GM12864 (cell line): Measurements from ENCODE around the gene OBSCN.

ENCODE experiments used
- DNase-seq: peaks from one replicate; pipeline ENCODE4 v3.0.0-alpha.2; 2011; ENCODE audit warnings: low read depth
- H3K4me3 ChIP-seq: 2 replicates; pipeline ENCODE4 v1.5.1; 2011; ENCODE audit warnings: mild to moderate bottlenecking, low read depth, low read length, control low read depth
- TF ChIP-seq, protein P1 (sequence below): IDR thresholded peaks from 2 replicates; pipeline ENCODE4 v1.5.1; 2011; ENCODE audit warnings: low read depth, mild to moderate bottlenecking, moderate library complexity, low read length, control low read depth, inconsistent platforms; ENCODE audit errors: missing control alignments

The OBSCN gene

DNA sequence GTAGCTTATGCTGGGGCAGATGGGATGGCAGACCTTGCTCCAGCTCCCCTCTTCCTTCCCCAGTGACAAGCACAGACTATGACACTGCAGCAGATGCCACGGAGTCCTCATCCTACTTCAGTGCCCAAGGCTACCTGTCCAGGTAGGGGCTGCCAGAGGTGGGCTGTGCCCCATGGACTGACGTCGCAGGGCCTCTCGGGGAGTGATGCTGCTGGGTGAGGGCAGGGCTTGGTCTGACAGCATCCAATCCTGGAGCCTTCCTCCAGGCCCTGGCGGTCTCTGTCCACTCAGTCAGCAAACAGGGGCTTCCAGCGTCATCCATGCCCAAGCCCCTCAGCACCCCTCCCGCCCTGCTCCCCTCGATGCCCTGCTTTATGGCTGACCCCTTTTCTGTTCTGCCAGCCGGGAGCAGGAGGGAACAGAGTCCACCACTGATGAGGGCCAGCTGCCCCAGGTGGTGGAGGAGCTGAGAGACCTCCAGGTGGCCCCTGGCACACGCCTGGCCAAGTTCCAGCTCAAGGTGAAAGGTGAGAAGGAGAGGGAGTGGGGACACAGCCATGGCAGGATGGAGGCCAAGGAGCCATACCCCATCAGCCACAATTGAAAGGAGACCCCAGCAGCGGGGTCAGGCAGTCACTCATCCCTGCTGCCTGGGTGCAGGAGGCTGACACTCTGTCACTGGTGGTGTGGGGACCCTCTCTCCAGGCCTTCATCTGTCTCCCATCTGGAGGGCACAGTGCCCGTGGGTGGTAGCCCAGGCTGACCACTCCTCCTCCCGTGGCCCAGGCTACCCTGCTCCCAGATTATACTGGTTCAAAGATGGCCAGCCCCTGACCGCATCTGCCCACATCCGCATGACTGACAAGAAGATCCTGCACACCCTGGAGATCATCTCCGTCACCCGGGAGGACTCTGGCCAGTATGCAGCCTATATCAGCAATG is 125.2 kb downstream of the OBSCN start:
- no peak for DNase-seq
- TF ChIP-seq, protein P1, sequence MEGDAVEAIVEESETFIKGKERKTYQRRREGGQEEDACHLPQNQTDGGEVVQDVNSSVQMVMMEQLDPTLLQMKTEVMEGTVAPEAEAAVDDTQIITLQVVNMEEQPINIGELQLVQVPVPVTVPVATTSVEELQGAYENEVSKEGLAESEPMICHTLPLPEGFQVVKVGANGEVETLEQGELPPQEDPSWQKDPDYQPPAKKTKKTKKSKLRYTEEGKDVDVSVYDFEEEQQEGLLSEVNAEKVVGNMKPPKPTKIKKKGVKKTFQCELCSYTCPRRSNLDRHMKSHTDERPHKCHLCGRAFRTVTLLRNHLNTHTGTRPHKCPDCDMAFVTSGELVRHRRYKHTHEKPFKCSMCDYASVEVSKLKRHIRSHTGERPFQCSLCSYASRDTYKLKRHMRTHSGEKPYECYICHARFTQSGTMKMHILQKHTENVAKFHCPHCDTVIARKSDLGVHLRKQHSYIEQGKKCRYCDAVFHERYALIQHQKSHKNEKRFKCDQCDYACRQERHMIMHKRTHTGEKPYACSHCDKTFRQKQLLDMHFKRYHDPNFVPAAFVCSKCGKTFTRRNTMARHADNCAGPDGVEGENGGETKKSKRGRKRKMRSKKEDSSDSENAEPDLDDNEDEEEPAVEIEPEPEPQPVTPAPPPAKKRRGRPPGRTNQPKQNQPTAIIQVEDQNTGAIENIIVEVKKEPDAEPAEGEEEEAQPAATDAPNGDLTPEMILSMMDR, result no peak
- no peak overlapping the region for H3K4me3 ChIP-seq

DNA sequence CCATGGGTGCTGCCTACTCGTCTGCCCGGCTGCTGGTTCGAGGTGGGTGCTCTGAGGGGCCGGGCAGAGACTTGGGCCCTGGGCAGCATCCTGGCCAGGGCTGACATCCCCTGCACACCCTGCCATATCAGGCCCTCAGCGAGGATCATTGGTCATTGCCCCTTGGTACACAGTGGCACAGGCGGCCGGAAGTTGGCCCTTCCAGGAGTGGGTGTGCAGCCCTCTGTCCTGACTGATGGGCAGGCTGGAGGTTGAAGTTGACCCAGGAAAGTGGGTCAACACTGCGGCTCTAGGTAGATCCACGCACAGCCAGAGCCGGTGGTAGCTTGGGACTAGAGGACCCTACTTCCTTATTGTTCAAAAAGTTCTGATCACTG is 125.9 kb downstream of the OBSCN start:
- TF ChIP-seq, protein P1, result no peak
- DNase-seq, result no peak
- H3K4me3 ChIP-seq, result no peak overlapping the region

DNA sequence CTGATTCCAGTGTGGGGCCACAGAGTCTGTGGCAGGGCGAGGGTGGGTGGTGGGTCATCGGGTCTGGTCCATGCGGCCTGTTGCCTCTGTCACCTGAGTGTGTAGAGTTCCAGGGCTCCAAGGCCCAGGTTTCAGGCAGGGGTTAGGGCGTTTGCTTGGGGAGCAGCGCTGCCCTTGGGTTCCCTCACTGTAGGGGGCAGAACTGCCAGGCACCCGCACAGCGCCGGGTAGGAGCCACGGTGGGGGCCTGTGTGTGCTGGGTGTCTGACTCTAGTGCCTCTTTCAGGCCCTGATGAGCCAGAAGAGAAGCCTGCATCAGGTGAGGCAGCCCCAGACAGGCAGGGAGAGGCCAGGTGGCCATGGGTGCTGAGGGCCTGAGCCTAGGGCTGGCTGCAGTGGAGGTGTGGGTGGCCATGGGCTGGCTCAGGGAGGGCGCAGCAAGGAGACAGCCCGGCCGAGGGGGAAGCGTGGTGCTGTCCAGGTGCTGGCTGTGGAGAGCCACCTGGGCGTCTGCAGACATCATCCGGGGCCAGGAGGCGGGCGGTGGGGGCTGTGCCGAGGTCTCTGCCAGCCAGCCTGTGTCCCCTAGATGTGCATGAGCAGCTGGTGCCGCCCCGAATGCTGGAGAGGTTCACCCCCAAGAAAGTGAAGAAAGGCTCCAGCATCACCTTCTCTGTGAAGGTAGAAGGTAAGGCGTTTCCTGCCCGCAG is 126.5 kb downstream of the OBSCN start:
- DNase-seq, result no peak
- H3K4me3 ChIP-seq, result no peak overlapping the region
- TF ChIP-seq, protein P1, result no peak

DNA sequence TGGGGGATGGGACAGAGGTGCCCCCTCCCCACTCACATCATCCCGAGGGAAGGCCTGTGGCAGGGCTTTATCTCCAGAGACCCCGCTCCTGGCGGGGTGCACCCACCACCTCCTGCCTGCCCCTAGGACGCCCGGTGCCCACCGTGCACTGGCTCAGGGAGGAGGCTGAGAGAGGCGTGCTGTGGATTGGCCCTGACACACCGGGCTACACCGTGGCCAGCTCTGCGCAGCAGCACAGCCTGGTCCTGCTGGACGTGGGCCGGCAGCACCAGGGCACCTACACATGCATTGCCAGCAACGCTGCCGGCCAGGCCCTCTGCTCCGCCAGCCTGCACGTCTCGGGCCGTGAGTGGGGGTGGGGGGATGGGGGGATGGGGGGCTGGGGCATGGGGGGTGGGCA is 127.1 kb downstream of the OBSCN start:
- DNase-seq, result no peak
- TF ChIP-seq, protein P1, result no peak
- no peak overlapping the region for H3K4me3 ChIP-seq

DNA sequence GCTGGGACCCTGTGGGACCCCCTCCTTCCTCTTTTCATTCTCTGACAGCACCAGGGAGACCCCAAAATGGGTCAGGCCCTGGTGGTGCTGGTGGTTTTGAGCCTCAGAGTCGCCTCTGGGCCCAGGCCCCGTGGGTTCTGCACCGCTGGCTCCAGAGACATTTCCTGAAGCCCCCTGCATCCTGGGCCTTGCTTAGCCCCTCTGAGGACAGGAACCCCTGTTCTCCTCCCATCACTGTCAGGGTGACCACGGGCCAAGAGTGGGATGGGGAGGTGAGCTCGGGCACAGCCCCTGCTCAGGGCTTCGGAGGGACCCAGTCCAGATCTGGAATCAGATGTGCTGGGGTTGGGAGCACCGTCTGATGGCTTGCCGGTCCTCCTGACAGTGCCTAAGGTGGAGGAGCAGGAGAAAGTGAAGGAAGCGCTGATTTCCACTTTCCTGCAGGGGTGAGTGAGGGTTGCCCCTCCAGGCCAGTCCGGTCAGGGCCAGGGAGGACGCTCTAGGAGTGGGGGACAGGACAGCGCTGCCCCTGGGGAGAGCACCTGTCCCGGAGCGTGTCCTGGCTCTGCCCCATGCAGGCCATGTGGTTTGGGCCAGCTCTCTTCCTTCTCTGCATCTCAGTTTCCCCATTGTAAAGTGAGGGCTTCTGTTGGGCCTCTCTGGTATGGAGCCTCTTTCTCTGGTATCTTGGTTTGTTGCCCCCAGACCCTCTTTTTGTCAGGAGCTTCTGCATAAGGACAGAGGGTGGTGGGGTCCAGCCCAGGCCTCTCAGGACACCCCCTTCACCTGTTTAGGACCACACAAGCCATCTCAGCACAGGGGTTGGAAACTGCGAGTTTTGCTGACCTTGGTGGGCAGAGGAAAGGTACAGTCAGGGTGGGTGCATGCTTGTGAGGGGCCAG is 127.8 kb downstream of the OBSCN start:
- no peak for DNase-seq
- TF ChIP-seq, protein P1, result no peak
- no peak overlapping the region for H3K4me3 ChIP-seq

DNA sequence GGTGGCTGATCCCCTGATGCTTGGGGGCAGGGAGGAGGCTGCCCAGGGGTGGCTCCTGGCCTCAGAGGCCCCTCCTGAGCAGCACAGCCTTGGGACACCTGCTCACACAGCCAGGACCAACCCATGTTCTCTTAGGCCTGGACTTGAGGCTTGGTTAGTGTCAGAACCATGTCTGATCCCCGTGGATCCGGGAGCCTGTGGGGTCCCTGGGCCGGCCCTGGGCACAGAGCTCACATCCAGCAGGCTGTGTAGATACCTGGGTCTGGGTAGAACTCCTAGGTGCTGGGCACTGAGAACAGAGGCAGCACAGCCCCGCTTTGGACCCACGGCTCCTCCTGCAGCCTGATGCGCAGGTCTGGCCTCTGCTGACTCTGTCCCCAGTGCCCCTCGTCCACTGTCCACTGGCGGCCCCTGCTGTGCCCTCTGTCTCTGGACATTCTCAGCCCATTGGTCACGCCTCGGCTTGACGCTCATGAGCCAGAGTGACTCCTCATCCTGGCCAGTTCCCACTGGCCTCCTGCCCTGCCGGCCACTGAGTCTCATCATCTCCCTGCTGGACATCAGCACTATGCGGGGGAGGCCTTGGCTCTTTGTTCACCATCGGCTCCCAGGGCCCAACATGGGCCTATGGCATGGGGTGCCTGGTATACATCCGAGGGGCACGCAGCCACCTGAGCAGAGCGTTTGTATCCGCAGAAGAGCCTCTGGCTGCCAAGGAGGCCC is 128.6 kb downstream of the OBSCN start:
- TF ChIP-seq, protein P1, result no peak
- no peak for DNase-seq
- no peak overlapping the region for H3K4me3 ChIP-seq
